Cerebellar nuclear complex (tissue), 1 donor: ENCODE results near the gene INO80D.
"Not testable (repeated sequence)": the region's sequence is repeated elsewhere in the genome, so short reads cannot be mapped to it uniquely, and the experiment has no call there.

Experiments used
- DNase-seq, 2 experiments: peaks; one replicate each; lab custom pipeline; 2025; lab: John Stamatoyannopoulos, UW

The INO80D gene

DNA sequence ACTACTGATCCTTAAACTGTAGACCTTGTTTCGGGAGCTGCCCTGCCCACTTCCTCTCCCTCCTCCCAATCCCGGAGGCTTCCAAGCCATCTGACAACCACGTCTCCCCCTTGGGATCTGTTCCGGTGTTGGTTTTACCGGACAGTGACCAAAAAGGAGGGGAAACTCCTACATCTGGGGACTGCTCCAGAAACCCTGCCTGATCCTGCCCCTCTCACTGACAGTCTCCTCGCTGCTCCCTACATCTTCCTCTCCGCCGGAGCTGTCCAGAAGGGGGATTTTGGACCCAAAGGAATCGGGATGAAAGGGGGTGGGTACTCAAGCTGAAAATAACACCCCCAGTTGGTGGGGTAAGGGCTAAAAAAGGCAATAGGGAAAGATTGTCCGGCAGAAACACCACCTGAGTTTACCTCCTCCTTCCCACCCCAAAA lies 1.5 kb downstream of the INO80D start:
- DNase-seq: peak in 1 of 2 experiments; percentile 26

DNA sequence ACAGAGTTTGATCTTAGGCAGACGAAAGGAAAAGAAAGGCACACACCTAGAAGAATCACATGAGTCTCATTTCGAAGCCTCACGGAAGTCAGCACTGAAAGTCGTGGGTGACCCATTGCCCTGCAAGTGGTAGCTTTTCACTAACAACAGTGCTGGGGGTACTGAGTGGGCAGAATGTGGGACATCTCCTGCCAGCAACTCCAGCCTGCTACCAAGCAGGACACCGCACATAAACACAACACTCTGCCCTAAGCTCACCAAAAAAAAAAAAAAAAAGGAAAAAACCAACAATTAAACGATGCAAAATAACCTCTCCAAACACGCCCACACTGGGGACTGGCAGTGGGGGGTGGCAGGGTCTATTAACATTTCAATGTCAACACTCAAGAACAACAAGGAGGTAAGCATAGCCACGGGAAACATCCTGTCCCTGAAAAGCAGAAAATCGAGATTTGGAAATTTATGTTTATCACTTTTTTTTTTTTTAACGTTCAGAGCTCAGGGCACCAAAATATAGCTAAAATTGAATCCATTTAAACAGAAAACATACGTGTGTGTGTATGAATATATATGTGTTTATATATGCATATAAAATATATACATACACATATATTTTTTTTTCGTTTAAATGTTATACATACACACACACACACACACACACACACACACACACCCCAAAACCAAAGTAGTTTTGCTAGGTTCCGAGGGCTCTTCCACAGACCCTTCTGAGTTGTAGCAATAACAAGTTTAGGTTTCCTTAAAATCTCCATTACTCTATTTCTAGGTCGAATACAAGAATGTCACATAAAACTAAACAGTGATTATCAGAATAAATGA lies 2.2 kb downstream of the INO80D start:
- DNase-seq: no peak

DNA sequence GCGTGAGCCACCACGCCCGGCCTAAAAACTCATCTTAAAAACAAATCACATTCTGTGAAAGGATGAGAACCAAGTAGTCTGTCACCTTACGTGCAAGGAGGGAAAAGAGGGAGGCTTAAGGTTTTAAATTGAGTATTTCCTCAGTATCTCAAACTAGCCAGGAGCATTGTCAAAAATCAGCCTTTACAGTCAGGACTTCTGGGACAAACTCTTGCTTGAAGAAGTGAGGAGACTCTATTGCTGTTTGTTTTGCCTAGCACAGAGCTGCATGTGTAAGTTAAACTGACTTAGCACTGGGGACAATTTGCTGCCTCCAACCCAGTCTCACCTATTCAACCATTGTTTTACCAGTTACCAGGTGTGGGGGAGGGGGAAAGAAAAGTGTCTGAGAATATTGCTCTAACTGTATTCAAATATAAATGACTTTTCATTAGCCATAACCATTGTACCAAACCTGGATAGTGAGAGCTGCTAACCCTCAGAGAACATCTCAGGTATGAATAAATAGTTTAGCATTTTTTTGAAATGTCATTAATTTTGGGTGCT lies 3.6 kb downstream of the INO80D start:
- DNase-seq: no peak

DNA sequence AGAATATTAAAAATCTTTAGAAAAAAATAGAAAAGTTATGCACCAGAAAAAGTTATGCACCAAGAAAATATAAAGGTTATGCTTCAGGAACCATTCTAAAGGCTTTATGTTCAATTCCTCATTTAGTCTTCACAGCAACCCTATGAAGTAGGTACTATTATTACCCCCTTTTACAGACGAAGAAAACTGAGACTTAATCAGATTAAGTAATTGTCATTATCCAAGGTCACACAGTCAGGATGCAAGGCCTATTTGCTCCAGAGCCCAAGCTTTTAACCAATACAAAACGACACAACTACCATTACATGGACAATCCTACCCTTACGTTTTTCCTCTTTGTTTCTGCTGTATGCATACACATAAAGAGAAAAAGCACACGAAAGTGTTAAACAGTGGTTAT lies 5.0 kb downstream of the INO80D start:
- DNase-seq: no peak

DNA sequence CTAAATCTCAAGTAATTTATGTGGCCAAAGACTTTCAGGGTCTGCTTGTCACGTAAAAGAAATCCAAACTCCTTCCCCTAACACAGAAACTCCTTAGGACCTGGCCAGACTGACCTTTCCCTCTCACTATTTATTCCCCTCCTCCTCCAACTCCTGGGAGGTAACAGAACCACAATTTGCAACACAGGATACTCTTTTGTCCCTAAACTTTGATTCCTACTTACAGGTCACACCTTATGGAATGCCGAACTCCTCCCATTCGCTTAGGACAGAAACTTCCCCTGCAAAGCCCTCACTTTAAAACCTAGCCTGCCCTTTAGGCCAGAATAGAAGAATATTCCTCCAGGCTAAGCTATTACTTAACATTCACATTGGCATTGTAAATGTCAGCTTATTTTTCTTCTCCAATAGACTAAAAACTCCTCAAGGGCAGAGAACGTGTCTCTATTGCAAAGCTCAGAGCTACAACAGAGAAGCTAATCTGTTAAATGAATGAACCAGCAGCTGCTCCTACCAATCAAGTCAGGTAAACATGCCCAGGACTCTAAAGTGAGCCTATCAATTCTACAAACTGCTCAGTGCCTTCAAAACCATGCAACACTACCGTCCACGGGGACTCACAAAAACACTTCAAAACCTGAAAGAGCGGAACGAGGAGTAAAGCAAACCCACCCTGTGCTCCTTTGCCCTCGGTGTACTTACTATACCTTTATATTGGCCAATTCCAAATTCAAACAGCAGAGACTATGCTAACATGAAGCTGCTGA lies 6.1 kb downstream of the INO80D start:
- no peak for DNase-seq

DNA sequence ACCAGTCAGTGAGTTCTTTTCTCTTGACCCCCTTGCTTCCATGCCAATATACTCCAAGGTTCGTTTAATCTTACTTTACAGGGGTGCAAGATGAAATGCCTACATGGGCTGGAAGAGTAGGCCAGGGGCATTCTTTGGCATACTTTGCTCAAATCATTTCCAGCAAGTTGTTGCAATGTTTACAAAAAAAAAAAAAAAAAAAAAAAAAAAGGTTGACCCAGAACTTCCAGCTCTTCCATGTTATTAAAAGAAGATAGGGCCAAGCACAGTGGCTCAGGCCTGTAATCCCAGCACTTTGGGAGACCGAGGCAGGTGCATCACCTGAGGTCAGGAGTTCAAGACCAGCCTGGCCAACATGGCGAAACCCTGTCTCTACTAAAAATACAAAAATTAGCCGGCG lies 8.1 kb downstream of the INO80D start:
- DNase-seq: not testable (repeated sequence)

DNA sequence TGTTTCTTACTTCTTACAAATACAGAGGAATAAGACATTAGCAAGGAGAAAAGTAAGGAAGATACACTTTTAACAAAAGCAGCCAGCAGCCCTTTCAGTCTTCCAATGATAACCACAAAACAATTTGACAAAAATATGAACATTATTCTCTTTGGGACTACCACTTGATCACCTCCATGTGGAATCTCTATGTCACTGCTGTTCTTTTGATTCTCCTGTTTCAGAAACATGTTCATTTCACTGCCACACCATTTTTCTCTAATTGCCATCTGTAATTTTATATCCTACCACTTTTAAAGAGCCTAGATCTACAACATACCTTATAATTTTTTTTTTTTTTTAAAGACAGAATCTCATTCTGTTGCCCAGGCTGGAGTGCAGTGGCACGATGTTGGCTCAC lies 10.9 kb downstream of the INO80D start:
- no peak for DNase-seq

DNA sequence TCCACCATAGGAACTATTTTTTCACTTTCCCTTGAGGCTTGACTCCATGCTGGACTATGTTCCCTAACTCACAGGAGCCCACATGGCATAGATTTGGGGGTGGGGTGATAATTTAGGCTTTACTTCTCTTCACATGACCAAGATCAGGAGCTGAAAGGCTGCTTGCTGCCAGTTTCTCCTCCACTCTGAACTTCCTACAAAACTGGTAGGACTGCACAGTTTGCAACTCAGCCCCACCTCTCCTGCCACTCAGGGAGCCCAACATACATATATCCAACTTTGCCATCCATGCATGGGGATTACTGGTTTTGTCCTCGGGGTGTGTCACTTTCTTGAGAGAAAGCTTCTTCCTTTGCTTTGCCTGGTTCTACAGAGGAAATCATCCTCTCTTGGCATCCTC lies 14.2 kb downstream of the INO80D start:
- no peak for DNase-seq

DNA sequence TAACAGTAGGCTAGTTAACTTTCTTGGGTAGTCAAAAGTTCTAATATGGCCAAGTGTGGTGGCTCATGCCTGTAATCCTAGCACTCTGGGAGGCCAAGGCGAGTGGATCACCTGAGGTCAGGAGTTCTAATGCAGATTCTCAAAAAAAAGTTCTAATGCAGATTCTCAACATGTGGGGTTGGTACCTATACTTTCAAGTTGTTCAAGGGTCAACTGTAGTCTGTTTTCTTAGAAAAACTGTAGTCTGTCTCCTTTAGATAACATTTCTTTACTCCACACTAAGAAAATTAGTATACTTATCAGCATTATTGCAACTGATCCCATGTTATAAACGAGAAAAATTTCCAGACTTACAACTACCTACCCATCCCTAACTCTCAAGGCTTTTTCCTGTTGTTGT lies 16.6 kb downstream of the INO80D start:
- no peak for DNase-seq

DNA sequence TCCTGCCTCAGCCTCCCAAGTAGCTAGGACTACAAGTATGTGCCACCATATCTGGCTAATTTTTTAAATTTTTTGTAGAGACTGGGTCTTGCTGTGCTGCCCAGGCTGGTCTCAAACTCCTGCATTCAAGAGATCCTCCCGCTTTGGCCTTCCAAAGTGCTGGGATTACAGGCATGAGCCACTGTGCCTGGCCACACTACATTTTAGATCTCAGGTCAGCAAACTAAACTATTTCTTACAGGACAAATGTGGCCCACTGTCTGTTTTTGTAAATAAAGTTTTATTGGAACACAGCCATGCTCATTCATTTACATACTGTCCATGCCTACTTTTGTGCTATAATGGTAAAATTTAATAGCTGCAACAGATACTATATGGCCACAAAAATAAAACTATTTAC lies 17.8 kb downstream of the INO80D start:
- DNase-seq: no peak

DNA sequence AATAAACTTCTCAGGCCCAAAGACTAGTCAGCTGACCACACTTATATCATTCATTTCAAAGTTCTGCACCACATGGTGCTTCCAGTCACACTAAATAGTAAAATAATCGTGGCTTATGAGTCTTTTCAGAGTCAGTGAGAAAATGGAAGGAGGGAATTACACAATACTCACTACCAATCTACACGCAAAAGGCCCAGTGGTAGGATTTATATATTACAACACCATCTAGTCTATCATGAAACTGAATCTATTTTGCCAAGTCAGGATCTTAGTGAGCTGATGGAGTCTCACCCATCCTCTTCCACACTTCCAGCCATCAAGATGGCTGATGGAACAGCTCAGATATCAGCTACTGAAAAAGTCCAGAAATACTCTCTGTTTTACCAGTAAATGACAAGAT lies 21.9 kb downstream of the INO80D start:
- DNase-seq: no peak

DNA sequence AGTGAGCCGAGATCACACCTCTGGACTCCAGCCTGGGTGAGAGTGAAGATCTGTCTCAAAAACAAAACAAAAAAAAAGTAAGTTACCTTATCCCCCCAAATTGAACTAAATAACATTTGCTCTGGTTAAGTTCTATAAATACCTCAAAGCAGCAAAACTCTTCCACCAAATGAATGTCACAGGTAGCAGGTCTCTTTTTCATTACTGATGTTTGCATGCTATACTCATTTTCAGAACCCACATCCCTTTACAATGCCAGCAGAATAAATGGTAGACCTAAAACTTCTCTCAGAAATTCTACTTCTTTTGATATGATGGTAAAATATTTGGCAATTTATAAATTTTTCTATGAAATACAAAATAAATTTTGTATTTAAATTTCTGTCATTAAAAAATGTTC lies 22.3 kb downstream of the INO80D start:
- DNase-seq: no peak

DNA sequence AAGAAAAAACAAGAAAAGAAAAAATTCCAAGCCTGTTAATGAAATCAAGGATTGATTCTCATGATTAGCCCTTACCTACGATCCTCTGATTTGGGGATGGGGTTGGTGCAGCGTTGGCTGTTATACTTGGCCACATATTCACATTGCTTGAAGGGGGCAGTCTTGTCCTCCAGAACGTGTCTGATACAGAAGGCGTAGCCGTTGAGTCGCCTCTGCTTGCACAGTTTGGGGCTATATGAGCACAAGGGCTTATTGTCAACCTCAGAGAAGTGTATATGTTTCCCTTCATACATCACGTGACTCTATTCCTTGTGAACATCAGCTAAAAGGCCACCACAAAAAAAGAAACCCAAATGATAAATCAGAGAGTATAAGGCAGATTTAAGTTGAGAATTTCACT lies 23.2 kb downstream of the INO80D start:
- DNase-seq: no peak

DNA sequence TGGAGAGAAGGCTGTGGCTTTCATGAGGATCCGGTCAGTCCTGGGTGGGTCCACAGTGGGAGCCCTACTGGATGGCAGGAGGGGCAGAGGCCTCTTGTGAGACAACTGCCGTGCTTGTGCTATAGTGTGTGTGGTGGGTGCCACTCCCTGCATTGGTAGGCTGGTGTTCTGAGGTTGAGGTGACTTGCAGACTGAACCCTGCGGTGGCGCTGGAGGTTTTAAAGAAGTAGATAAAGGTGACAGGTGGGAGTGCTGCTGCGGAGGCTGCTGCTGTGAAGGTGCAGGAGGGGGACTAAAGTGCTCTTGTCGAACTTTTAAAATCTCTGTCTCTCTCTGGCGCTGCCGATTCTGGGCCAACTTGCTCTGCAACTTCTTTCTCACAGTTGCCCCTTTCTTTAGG lies 29.7 kb downstream of the INO80D start:
- no peak for DNase-seq

DNA sequence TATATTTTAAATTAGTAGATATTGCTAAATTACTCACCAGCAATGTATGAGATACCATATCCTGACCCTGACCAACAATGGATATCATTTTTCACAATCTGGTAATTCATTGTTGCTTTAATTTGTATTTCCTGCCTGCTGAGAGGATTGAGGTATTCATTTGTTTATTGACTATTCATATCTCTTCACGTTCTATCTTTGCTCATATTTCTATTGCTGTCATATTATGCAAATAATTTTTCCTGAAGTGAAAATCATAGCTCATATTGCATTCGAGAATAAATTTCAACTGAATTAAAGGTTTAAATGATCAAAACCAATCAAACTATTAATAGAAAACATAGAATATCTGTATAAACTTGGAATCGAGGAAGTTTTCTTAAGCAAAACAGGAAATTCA lies 31.0 kb downstream of the INO80D start:
- no peak for DNase-seq

DNA sequence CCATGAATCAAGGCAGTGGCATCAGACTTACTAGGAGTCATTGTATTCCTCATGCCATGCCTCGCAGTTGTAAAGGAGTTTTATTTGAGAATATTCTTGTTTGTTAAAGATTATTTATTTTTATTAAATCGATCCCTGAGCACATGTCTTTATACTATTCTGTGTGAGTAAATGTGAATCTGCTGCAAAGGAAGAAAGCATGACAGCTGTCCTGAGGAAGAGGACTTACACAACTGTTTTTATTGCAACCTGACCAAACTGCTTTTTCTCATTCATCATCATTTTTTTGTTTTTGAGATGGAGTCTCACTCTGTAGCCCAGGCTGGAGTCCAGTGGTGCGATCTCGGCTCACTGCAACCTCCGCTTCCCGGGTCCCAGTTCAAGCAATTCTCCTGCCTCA lies 34.1 kb downstream of the INO80D start:
- DNase-seq: no peak

DNA sequence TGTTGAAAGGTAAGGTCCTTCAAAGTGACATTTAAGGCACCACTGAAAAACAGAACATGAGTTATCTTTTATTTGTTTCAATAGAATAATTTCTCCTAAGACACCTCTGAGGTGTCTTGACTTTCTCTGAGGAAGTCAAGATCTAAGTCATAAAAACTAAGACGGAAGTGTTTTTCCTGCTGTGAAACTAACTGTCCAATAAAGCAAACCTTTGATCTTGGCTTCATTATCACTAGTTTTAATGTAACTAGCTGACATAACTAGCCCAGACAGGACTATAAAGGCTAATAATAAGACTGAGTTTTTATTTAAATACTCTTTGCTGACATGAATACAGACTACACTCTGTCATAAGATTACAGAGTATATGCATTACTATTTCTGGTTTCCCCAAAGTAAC lies 36.6 kb downstream of the INO80D start:
- no peak for DNase-seq

DNA sequence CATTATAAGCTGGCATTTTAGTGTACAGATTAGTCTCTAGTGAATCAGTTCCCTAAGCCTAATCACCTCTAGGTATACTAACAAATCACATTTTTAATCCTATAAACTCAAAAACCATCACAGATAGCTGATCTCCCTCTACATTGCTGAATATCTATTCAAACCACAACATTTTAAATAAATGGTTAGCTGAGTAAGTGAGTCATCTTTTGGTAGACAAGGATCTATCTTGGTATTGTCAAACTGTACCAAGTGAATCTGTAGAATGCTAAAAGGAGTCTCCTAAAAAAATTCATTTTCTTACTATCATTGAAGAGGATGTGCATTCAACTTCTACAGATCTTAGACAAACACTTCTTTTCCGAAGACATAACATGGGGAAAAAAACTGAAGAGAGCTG lies 40.7 kb downstream of the INO80D start:
- no peak for DNase-seq

DNA sequence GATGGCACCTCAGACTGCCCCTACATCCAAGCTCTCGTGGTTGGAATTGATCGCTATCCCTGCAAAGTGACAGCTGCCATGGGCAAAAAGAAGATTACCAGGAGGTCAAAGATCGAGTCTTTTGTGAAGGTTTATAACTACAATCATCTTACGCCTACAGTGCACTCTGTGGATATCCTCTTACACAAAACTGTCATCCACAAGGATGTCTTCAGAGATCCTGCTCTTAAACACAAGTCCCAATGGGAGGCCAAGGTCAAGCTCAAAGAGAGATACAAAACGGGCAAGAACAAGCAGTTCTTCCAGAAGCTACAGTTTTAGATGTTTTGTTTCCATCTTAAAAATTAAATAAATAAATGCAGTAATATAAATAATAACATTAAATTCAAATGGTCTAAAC lies 45.4 kb downstream of the INO80D start:
- no peak for DNase-seq

DNA sequence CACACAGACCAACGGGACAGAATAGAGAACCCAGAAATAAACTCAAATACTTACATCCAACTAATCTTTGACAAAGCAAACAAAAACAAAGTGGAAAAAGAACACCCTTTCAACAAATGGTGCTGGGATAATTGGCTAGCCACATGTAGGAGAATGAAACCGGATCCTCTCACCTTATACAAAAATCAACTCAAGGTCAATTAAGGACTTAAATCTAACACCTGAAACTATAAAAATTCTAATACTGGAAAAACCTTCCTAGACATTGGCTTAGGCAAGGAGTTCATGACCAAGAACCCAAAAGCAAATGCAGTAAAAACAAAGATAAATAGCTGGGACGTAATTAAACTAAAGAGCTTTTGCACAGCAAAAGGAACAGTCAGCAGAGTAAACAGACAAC lies 50.6 kb downstream of the INO80D start:
- DNase-seq: not testable (repeated sequence)

DNA sequence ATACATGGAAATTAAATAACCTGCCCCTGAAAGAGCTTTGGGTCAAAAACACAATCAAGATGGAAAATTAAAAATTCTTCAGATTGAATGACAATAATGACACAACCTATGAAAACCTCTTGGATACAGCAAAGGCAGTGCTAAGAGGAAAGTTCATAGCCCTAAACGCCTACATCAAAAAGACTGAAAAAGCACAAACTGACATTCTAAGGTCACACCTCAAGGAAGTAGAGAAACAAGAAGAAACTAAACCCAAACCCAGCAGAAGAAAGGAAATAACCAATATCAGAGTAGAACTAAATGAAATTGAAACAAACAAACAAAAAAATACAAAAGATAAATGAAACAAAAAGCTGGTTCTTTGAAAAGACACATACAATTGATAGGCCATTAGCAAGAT lies 52.5 kb downstream of the INO80D start:
- not testable (repeated sequence) for DNase-seq

DNA sequence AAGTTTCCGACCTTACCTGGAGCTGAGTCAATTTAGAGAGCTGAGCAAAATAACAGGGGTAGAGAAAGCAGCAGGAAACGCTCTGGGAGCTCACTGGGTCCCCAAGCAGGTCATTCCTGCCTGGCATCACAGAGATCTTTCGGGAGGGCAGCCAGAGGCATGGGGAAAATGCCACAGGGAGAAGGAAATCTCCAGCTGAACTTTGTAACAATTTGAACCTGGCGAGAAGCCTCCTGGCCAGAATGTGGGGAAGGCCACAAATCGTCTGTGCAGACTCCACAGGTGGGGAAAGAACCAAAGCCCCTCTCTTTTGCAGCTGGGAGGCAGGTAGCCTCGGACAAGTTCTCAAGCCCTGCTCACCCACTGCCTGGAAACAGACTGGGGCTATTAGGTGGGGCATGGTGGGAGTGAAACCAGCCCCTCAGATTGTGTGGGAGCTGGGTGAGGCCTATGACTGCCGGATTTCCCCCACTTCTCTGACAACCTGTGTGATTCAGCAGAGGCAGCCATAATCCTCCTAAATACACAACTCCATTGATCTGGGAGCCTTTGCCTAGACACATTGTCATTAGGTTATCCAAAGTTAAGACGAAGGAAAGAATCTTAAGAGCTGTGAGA lies 53.9 kb downstream of the INO80D start:
- DNase-seq: no peak
